Parathyroid adenoma (tissue), 2 donors: Measurements from ENCODE around the gene HLA-DQA2.
"Not testable (repeated sequence)": the region's sequence is repeated elsewhere in the genome, so short reads cannot be mapped to it uniquely, and the experiment has no call there.

Source experiments
- H2AFZ ChIP-seq: fragments of 300-600 bp; sonication (generic); one replicate; pipeline ENCODE4 v1.7.0; 2017; ENCODE audit warnings: antibody characterized with exemption, mild to moderate bottlenecking
- H3K27ac ChIP-seq: fragments of 300-600 bp; sonication (generic); one replicate; pipeline ENCODE4 v1.7.0; 2017
- H3K27me3 ChIP-seq: fragments of 300-600 bp; sonication (generic); one replicate; pipeline ENCODE4 v1.7.0; 2017; ENCODE audit warnings: low read length; ENCODE audit not compliant: control insufficient read depth, insufficient read depth
- H3K36me3 ChIP-seq: fragments of 300-600 bp; sonication (generic); one replicate; pipeline ENCODE4 v1.7.0; 2017; ENCODE audit warnings: low read length; ENCODE audit not compliant: control insufficient read depth, insufficient read depth
- H3K4me1 ChIP-seq: fragments of 300-600 bp; sonication (generic); one replicate; pipeline ENCODE4 v1.7.0; 2017; ENCODE audit warnings: control low read depth
- H3K4me2 ChIP-seq: fragments of 300-600 bp; sonication (generic); one replicate; pipeline ENCODE4 v1.7.0; 2017; ENCODE audit warnings: low read length
- H3K4me3 ChIP-seq: fragments of 300-600 bp; sonication (generic); one replicate; pipeline ENCODE4 v1.7.0; 2017; ENCODE audit warnings: low read depth, low read length
- H3K79me2 ChIP-seq: fragments of 300-600 bp; sonication (generic); one replicate; pipeline ENCODE4 v1.7.0; 2017; ENCODE audit warnings: control low read depth
- H3K9ac ChIP-seq: fragments of 300-600 bp; sonication (generic); one replicate; pipeline ENCODE4 v1.7.0; 2017; ENCODE audit warnings: mild to moderate bottlenecking
- H3K9me3 ChIP-seq: fragments of 300-600 bp; sonication (generic); one replicate; pipeline ENCODE4 v1.7.0; 2017; ENCODE audit warnings: low read length; ENCODE audit not compliant: control insufficient read depth
- CTCF ChIP-seq: fragments of 300-600 bp; sonication (generic); IDR thresholded peaks from one replicate; pipeline ENCODE4 v1.7.0; 2017; ENCODE audit warnings: antibody characterized with exemption, mild to moderate bottlenecking
- donor health status: primary hyperparathyroidism.

HLA-DQA2 gene

GRCh38 chr6:32703347-32703746 is 37.8 kb upstream of the HLA-DQA2 start:
- Histone ChIP-seq H3K4me3 (no peak overlapping the region), H3K4me1 (no peaks in the 10 kb centered on the region), H3K9ac (no peak overlapping the region), H3K27me3 (no peaks in the 10 kb centered on the region), H3K79me2 (no peaks in the 10 kb centered on the region), H2AFZ (no peak overlapping the region), H3K27ac (no peak overlapping the region), H3K4me2 (no peak overlapping the region), H3K9me3 (no peaks in the 10 kb centered on the region), H3K36me3 (no peaks in the 10 kb centered on the region)
- no peak for TF ChIP-seq CTCF

- H3K27ac ChIP-seq, H3K9me3 ChIP-seq, H3K36me3 ChIP-seq, H3K4me2 ChIP-seq, H3K4me1 ChIP-seq, H3K4me3 ChIP-seq, H3K27me3 ChIP-seq, H3K9ac ChIP-seq, H3K79me2 ChIP-seq, H2AFZ ChIP-seq: not testable (repeated sequence)
These were observed 36.0 kb upstream of the HLA-DQA2 start for GRCh38 chr6:32705164-32705563.

- no peak for TF ChIP-seq CTCF
- H3K4me2 ChIP-seq = no peak overlapping the region
- no peaks in the 10 kb centered on the region for H3K9me3 ChIP-seq
These were observed 31.6 kb upstream of the HLA-DQA2 start for GRCh38 chr6:32709625-32710024.

GRCh38 chr6:32713241-32713640 is 27.9 kb upstream of the HLA-DQA2 start:
- H3K9ac ChIP-seq = no peak overlapping the region
- H3K27ac ChIP-seq = no peak overlapping the region
- no peaks in the 10 kb centered on the region for H3K36me3 ChIP-seq
- H3K9me3 ChIP-seq = no peaks in the 10 kb centered on the region
- H3K4me2 ChIP-seq = no peak overlapping the region
- no peaks in the 10 kb centered on the region for H3K27me3 ChIP-seq
- H2AFZ ChIP-seq = no peak overlapping the region
- H3K4me1 ChIP-seq = no peaks in the 10 kb centered on the region
- H3K4me3 ChIP-seq = no peak overlapping the region
- no peaks in the 10 kb centered on the region for H3K79me2 ChIP-seq
- no peak for TF ChIP-seq CTCF

More at GRCh38 chr6:32709625-32710024, 31.6 kb upstream of the HLA-DQA2 start:
- Histone ChIP-seq H3K36me3 (no peaks in the 10 kb centered on the region), H3K9ac (no peak overlapping the region), H3K4me1 (no peaks in the 10 kb centered on the region), H3K79me2 (no peaks in the 10 kb centered on the region), H3K4me3 (no peak overlapping the region), H3K27me3 (no peaks in the 10 kb centered on the region), H2AFZ (no peak overlapping the region), H3K27ac (no peak overlapping the region)

- no peak for TF ChIP-seq CTCF
- Histone ChIP-seq H3K9me3 (no peaks in the 10 kb centered on the region), H3K27me3 (no peaks in the 10 kb centered on the region), H3K27ac (no peak overlapping the region), H2AFZ (no peak overlapping the region), H3K36me3 (no peaks in the 10 kb centered on the region), H3K4me1 (no peaks in the 10 kb centered on the region), H3K4me3 (no peak overlapping the region), H3K79me2 (no peaks in the 10 kb centered on the region), H3K4me2 (no peak overlapping the region), H3K9ac (no peak overlapping the region)
These were observed 24.8 kb upstream of the HLA-DQA2 start for GRCh38 chr6:32716396-32716795.
